ENCODE data around the gene PKP2.

DNA sequence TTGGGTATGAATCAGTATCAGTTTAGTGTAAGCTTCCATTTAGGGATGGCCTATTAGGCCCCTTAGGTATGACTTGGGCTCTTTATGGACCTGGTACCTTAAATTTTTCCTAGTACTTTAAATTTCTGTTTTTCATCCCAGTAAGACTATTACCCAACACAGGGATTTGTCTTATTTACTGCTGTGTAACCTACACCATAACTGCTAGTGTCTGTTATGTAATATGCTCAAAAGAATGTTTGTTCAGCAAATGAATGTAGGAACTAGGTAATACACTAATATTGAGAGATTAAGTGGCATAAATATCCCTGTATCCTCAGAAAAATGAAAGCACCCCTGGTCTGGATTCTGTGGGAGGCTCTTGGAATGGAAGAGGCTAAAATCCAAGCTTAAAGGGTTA is 77.2 kb downstream of the PKP2 start:
- TF ChIP-seq NFYB (CRISPR knock-in tag; IDR thresholded peaks at IDR 0.05) = no peak
- TF ChIP-seq ZNF850 (CRISPR knock-in tag; conservative IDR thresholded peaks at IDR 0.05) = no peak
- TF ChIP-seq ZNF776 (CRISPR knock-in tag; IDR thresholded peaks at IDR 0.05) = no peak
- TF ChIP-seq ZNF558 (CRISPR knock-in tag; IDR thresholded peaks at IDR 0.05; ENCODE audit: borderline replicate concordance) = no peak
- no peak for TF ChIP-seq TGIF2 (CRISPR knock-in tag; IDR thresholded peaks at IDR 0.05)
- no peak for TF ChIP-seq SRSF1 (optimal IDR thresholded peaks at IDR 0.05; ENCODE audit: low read depth, low read length)
- TF ChIP-seq, protein P1, sequence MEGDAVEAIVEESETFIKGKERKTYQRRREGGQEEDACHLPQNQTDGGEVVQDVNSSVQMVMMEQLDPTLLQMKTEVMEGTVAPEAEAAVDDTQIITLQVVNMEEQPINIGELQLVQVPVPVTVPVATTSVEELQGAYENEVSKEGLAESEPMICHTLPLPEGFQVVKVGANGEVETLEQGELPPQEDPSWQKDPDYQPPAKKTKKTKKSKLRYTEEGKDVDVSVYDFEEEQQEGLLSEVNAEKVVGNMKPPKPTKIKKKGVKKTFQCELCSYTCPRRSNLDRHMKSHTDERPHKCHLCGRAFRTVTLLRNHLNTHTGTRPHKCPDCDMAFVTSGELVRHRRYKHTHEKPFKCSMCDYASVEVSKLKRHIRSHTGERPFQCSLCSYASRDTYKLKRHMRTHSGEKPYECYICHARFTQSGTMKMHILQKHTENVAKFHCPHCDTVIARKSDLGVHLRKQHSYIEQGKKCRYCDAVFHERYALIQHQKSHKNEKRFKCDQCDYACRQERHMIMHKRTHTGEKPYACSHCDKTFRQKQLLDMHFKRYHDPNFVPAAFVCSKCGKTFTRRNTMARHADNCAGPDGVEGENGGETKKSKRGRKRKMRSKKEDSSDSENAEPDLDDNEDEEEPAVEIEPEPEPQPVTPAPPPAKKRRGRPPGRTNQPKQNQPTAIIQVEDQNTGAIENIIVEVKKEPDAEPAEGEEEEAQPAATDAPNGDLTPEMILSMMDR (CRISPR knock-in tag; IDR thresholded peaks at IDR 0.05) = no peak
- TF ChIP-seq HOXA9 (CRISPR knock-in tag; IDR thresholded peaks at IDR 0.05; ENCODE audit: borderline replicate concordance) = no peak
